Osteocyte (in vitro differentiated cells): Measurements from ENCODE around the gene EIPR1. TPM values are rescaled to one million over a fixed set of nuclear protein-coding genes. Genes with fewer than 3 reads are reported as not detected.
"Not testable (repeated sequence)": the region's sequence is repeated elsewhere in the genome, so short reads cannot be mapped to it uniquely, and the experiment has no call there.

Experiments used
- DNase-seq: peaks from one replicate; pipeline ENCODE4 v3.0.0; 2021; ENCODE audit warnings: mixed read lengths; ENCODE audit not compliant: unreplicated experiment; ENCODE audit errors: extremely low spot score
- H3K27ac Mint-ChIP-seq: one replicate; pipeline ENCODE4 v1.8.0; 2021; ENCODE audit warnings: mild to moderate bottlenecking, mixed read lengths; ENCODE audit not compliant: unreplicated experiment
- H3K27me3 Mint-ChIP-seq: one replicate; pipeline ENCODE4 v1.8.0; 2021; ENCODE audit warnings: mixed read lengths; ENCODE audit not compliant: unreplicated experiment
- H3K36me3 Mint-ChIP-seq: one replicate; pipeline ENCODE4 v1.8.0; 2021; ENCODE audit warnings: mixed read lengths; ENCODE audit not compliant: unreplicated experiment
- H3K4me1 Mint-ChIP-seq: one replicate; pipeline ENCODE4 v1.8.0; 2021; ENCODE audit warnings: mixed read lengths; ENCODE audit not compliant: unreplicated experiment
- H3K4me3 Mint-ChIP-seq: one replicate; pipeline ENCODE4 v1.8.0; 2021; ENCODE audit warnings: mild to moderate bottlenecking, moderate library complexity, mixed read lengths; ENCODE audit not compliant: unreplicated experiment
- H3K9me3 Mint-ChIP-seq: one replicate; pipeline ENCODE4 v1.8.0; 2021; ENCODE audit warnings: mixed read lengths; ENCODE audit not compliant: unreplicated experiment
- total RNA-seq: library from RNA; stranded (reverse); gene quantifications from 2 replicates; pipeline ENCODE4 v1.2.1, GENCODE V29; 2021
- TF ChIP-seq, protein P1 (sequence below): fragments of 200-600 bp; sonication (generic); IDR thresholded peaks from 2 replicates; pipeline ENCODE4 v1.5.0; 2021; ENCODE audit warnings: antibody characterized with exemption, mild to moderate bottlenecking, moderate library complexity

EIPR1 gene
- total RNA-seq, 1 donor from 2014 or later, result 19.9 TPM

- Mint-ChIP-seq H3K9me3 (no peaks in the 10 kb centered on the region), H3K27me3 (no peaks in the 10 kb centered on the region), H3K36me3 (peaks cover 11% of the 10 kb centered on the region)
Measured at GRCh38 chr2:3199627-3200345, 177.8 kb downstream of the EIPR1 start.

DNA sequence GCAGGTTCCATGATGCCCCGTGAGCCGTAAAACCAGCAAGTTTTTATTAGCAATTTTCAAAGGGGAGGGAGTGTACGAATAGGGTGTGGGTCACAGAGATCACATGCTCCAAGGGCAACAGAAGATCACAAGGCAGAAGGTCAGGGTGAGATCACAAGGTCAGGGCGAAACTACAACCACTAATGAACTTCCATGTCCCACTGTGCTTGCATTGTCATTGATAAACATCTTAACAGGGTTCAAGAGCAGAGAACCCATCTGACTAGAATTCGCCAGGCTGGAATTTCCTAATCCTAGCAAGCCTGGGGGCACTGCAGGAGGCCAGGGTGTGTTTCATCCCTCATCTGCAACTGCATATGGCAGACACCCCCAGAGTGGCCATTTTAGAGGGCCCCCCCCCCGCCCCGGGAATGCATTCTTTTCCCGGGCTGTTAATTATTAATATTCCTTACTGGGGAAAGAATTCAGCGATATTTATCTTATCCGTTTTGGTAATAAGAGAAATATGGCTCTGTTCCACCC is 178.9 kb downstream of the EIPR1 start:
- H3K36me3 Mint-ChIP-seq, result peaks cover 11% of the 10 kb centered on the region
- not testable (repeated sequence) for H3K9me3 Mint-ChIP-seq, DNase-seq, H3K4me1 Mint-ChIP-seq, H3K27ac Mint-ChIP-seq, H3K27me3 Mint-ChIP-seq, H3K4me3 Mint-ChIP-seq

More at GRCh38 chr2:3199627-3200345, 177.8 kb downstream of the EIPR1 start:
- peaks cover 2% of the 10 kb centered on the region for H3K4me1 Mint-ChIP-seq
- H3K27ac Mint-ChIP-seq, result no peak overlapping the region
- no peak overlapping the region for H3K4me3 Mint-ChIP-seq
- TF ChIP-seq, protein P1, sequence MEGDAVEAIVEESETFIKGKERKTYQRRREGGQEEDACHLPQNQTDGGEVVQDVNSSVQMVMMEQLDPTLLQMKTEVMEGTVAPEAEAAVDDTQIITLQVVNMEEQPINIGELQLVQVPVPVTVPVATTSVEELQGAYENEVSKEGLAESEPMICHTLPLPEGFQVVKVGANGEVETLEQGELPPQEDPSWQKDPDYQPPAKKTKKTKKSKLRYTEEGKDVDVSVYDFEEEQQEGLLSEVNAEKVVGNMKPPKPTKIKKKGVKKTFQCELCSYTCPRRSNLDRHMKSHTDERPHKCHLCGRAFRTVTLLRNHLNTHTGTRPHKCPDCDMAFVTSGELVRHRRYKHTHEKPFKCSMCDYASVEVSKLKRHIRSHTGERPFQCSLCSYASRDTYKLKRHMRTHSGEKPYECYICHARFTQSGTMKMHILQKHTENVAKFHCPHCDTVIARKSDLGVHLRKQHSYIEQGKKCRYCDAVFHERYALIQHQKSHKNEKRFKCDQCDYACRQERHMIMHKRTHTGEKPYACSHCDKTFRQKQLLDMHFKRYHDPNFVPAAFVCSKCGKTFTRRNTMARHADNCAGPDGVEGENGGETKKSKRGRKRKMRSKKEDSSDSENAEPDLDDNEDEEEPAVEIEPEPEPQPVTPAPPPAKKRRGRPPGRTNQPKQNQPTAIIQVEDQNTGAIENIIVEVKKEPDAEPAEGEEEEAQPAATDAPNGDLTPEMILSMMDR, result no peak
- DNase-seq, result no peak

DNA sequence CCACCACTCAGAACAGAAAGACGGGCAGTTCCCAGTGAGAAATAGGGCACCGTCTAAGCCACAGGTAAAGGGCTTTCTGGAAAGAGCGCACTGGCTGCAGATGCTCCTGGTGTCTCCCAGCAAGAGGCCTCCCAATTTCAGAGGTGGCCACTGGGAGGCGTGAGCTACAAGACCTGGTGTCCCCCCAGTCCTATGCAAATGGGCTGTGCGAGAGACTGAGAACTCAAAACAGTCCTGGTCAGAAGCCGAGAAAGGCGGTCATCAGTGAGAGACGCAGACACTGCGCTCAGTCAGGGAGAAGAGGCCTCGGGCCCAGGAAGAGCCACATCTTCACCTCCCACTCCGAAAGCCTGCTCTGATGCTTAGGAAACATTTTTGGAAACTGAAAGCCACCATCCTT is 179.5 kb downstream of the EIPR1 start:
- H3K4me3 Mint-ChIP-seq, result no peak overlapping the region
- H3K27ac Mint-ChIP-seq, result no peak overlapping the region
- TF ChIP-seq, protein P1, result no peak
- H3K4me1 Mint-ChIP-seq, result peaks cover 2% of the 10 kb centered on the region
- peaks cover 8% of the 10 kb centered on the region for H3K36me3 Mint-ChIP-seq
- DNase-seq, result no peak
- no peaks in the 10 kb centered on the region for H3K27me3 Mint-ChIP-seq
- no peaks in the 10 kb centered on the region for H3K9me3 Mint-ChIP-seq

- DNase-seq, result no peak
- Mint-ChIP-seq H3K4me3 (no peak overlapping the region), H3K27ac (no peak overlapping the region), H3K27me3 (no peaks in the 10 kb centered on the region), H3K4me1 (peaks cover 2% of the 10 kb centered on the region), H3K9me3 (no peaks in the 10 kb centered on the region), H3K36me3 (peaks cover 10% of the 10 kb centered on the region)
- TF ChIP-seq, protein P1, result no peak
Measured at GRCh38 chr2:3197308-3197707, 180.3 kb downstream of the EIPR1 start.

GRCh38 chr2:3196716-3197115 is 180.9 kb downstream of the EIPR1 start:
- DNase-seq, result no peak
- TF ChIP-seq, protein P1, result no peak
- Mint-ChIP-seq H3K4me1 (peaks cover 2% of the 10 kb centered on the region), H3K27me3 (no peaks in the 10 kb centered on the region), H3K27ac (no peak overlapping the region), H3K4me3 (no peak overlapping the region), H3K9me3 (no peaks in the 10 kb centered on the region), H3K36me3 (peaks cover 10% of the 10 kb centered on the region)
